Osteocyte (in vitro differentiated cells): Measurements from ENCODE around the gene TP73. TPM values are rescaled to one million over a fixed set of nuclear protein-coding genes. Genes with fewer than 3 reads are reported as not detected.

Experiments
- DNase-seq: peaks from one replicate; pipeline ENCODE4 v3.0.0; 2021; ENCODE audit warnings: mixed read lengths; ENCODE audit not compliant: unreplicated experiment; ENCODE audit errors: extremely low spot score
- H3K27ac Mint-ChIP-seq: one replicate; pipeline ENCODE4 v1.8.0; 2021; ENCODE audit warnings: mild to moderate bottlenecking, mixed read lengths; ENCODE audit not compliant: unreplicated experiment
- H3K27me3 Mint-ChIP-seq: one replicate; pipeline ENCODE4 v1.8.0; 2021; ENCODE audit warnings: mixed read lengths; ENCODE audit not compliant: unreplicated experiment
- H3K36me3 Mint-ChIP-seq: one replicate; pipeline ENCODE4 v1.8.0; 2021; ENCODE audit warnings: mixed read lengths; ENCODE audit not compliant: unreplicated experiment
- H3K4me1 Mint-ChIP-seq: one replicate; pipeline ENCODE4 v1.8.0; 2021; ENCODE audit warnings: mixed read lengths; ENCODE audit not compliant: unreplicated experiment
- H3K4me3 Mint-ChIP-seq: one replicate; pipeline ENCODE4 v1.8.0; 2021; ENCODE audit warnings: mild to moderate bottlenecking, moderate library complexity, mixed read lengths; ENCODE audit not compliant: unreplicated experiment
- H3K9me3 Mint-ChIP-seq: one replicate; pipeline ENCODE4 v1.8.0; 2021; ENCODE audit warnings: mixed read lengths; ENCODE audit not compliant: unreplicated experiment
- CTCF ChIP-seq: fragments of 200-600 bp; sonication (generic); IDR thresholded peaks from 2 replicates; pipeline ENCODE4 v1.5.0; 2021; ENCODE audit warnings: antibody characterized with exemption, mild to moderate bottlenecking, moderate library complexity
- total RNA-seq: library from RNA; stranded (reverse); gene quantifications from 2 replicates; pipeline ENCODE4 v1.2.1, GENCODE V29; 2021

The TP73 gene
- total RNA-seq, 1 donor from 2014 or later, result 0.24 TPM

GRCh38 chr1:3609016-3609768 lies 43.1 kb upstream of the TP73 start:
- Mint-ChIP-seq H3K36me3 (no peaks in the 10 kb centered on the region), H3K27ac (no peak overlapping the region), H3K9me3 (no peaks in the 10 kb centered on the region), H3K4me1 (peaks cover 33% of the 10 kb centered on the region), H3K4me3 (peak overlapping the region; percentile 27), H3K27me3 (no peaks in the 10 kb centered on the region)
- no peak for TF ChIP-seq CTCF
- no peak for DNase-seq

GRCh38 chr1:3609769-3610526 lies 42.4 kb upstream of the TP73 start:
- H3K9me3 Mint-ChIP-seq, result no peaks in the 10 kb centered on the region
- peak overlapping the region; percentile 81 for H3K4me3 Mint-ChIP-seq
- no peak for DNase-seq
- no peak for TF ChIP-seq CTCF
- H3K27me3 Mint-ChIP-seq, result no peaks in the 10 kb centered on the region
- peaks cover 33% of the 10 kb centered on the region for H3K4me1 Mint-ChIP-seq
- peak overlapping the region; percentile 63 for H3K27ac Mint-ChIP-seq
- H3K36me3 Mint-ChIP-seq, result no peaks in the 10 kb centered on the region

GRCh38 chr1:3610527-3611169 lies 41.7 kb upstream of the TP73 start:
- no peaks in the 10 kb centered on the region for H3K27me3 Mint-ChIP-seq
- no peaks in the 10 kb centered on the region for H3K36me3 Mint-ChIP-seq
- no peak for DNase-seq
- H3K9me3 Mint-ChIP-seq, result no peaks in the 10 kb centered on the region
- peak overlapping the region; percentile 63 for H3K27ac Mint-ChIP-seq
- H3K4me3 Mint-ChIP-seq, result peak overlapping the region; percentile 81
- no peak for TF ChIP-seq CTCF
- peaks cover 33% of the 10 kb centered on the region for H3K4me1 Mint-ChIP-seq

GRCh38 chr1:3611170-3612019 lies 40.9 kb upstream of the TP73 start, which contains the start of gene MEGF6:
Gene MEGF6, minus strand, starts transcription at chr1:3611508. Its CDS starts 240 bp downstream, at chr1:3611268.
- Mint-ChIP-seq H3K27ac (peak within 1 kb of the TSS; percentile 63), H3K4me1 (peaks cover 33% of the 10 kb centered on the region), H3K9me3 (no peaks in the 10 kb centered on the region), H3K4me3 (peak within 1 kb of the TSS; percentile 81), H3K36me3 (no peaks in the 10 kb centered on the region), H3K27me3 (no peaks in the 10 kb centered on the region)
- DNase-seq, result peak; percentile 91
- TF ChIP-seq CTCF, result no peak
